Loucy (cell line): ENCODE results near the gene SERPINB7.
A peak's percentile ranks its signal among the peaks of the same experiment; 100 is the strongest.

ENCODE experiments used
- H2AFZ ChIP-seq: fragments of 200-600 bp; sonication (generic); 2 replicates; pipeline ENCODE4 v1.6.0; 2016; ENCODE audit warnings: antibody characterized with exemption, mild to moderate bottlenecking, low read length, moderate library complexity
- H3F3A ChIP-seq: fragments of 200-600 bp; 2 replicates; pipeline ENCODE4 v1.6.0; 2016; ENCODE audit warnings: antibody characterized with exemption, low read depth, mild to moderate bottlenecking
- H3K27me3 ChIP-seq: fragments of 200-600 bp; sonication (generic); 2 replicates; pipeline ENCODE4 v1.6.1; 2014; ENCODE audit warnings: low read length, mild to moderate bottlenecking; ENCODE audit not compliant: insufficient read depth, poor library complexity, severe bottlenecking
- H3K36me3 ChIP-seq: fragments of 200-600 bp; sonication (generic); 2 replicates; pipeline ENCODE4 v1.6.1; 2016; ENCODE audit warnings: low read length; ENCODE audit not compliant: insufficient read depth
- H3K4me1 ChIP-seq: fragments of 200-600 bp; sonication (generic); 2 replicates; pipeline ENCODE4 v1.5.1; 2014; ENCODE audit warnings: low read length, mild to moderate bottlenecking; ENCODE audit not compliant: insufficient read depth, poor library complexity, severe bottlenecking
- H3K4me2 ChIP-seq: fragments of 200-600 bp; sonication (generic); 2 replicates; pipeline ENCODE4 v1.6.0; 2014; ENCODE audit warnings: antibody characterized with exemption, low read length, low read depth, mild to moderate bottlenecking; ENCODE audit not compliant: poor library complexity, severe bottlenecking
- H3K4me3 ChIP-seq: fragments of 200-600 bp; sonication (generic); 2 replicates; pipeline ENCODE4 v1.5.1; 2014; ENCODE audit warnings: low read length, mild to moderate bottlenecking, mixed read lengths; ENCODE audit not compliant: poor library complexity, severe bottlenecking
- H3K79me2 ChIP-seq: fragments of 200-600 bp; sonication (generic); 2 replicates; pipeline ENCODE4 v1.6.1; 2014; ENCODE audit warnings: low read length; ENCODE audit not compliant: insufficient read depth
- H3K9ac ChIP-seq: fragments of 200-600 bp; sonication (generic); 2 replicates; pipeline ENCODE4 v1.6.0; 2014; ENCODE audit warnings: mild to moderate bottlenecking, low read depth, low read length, moderate library complexity; ENCODE audit not compliant: poor library complexity, severe bottlenecking
- H3K9me2 ChIP-seq: fragments of 200-600 bp; sonication (generic); replicated peaks from 2 replicates; pipeline ENCODE4 v1.6.1; 2016; ENCODE audit warnings: low read depth, low read length, mixed read lengths
- H3K9me3 ChIP-seq: fragments of 200-600 bp; sonication (generic); 2 replicates; pipeline ENCODE4 v1.6.1; 2014; ENCODE audit warnings: mild to moderate bottlenecking, antibody characterized with exemption, low read length, low read depth; ENCODE audit not compliant: insufficient read depth
- H4K20me1 ChIP-seq: fragments of 200-600 bp; sonication (generic); 2 replicates; pipeline ENCODE4 v1.6.0; 2014; ENCODE audit warnings: antibody characterized with exemption, low read length, mild to moderate bottlenecking; ENCODE audit not compliant: insufficient read depth, poor library complexity, severe bottlenecking
- CTCF ChIP-seq: fragments of 200-600 bp; sonication (generic); conservative IDR thresholded peaks from 2 replicates; pipeline ENCODE4 v1.5.1; 2014; ENCODE audit warnings: mild to moderate bottlenecking, antibody characterized with exemption, low read length
- EZH2phosphoT487 ChIP-seq: fragments of 200-600 bp; IDR thresholded peaks from 2 replicates; pipeline ENCODE4 v1.6.1; 2018; ENCODE audit warnings: antibody characterized with exemption, mild to moderate bottlenecking, moderate library complexity, borderline replicate concordance

Gene SERPINB7

GRCh38 chr18:63788447-63789096 is 13.4 kb downstream of the SERPINB7 start:
- Histone ChIP-seq H3K4me2 (no peak overlapping the region), H3K36me3 (no peaks in the 10 kb centered on the region), H3K9me3 (no peaks in the 10 kb centered on the region), H2AFZ (peak overlapping the region; percentile 74), H3K4me3 (no peak overlapping the region), H4K20me1 (no peaks in the 10 kb centered on the region), H3K9me2 (no peaks in the 10 kb centered on the region), H3K79me2 (no peaks in the 10 kb centered on the region), H3K27me3 (no peaks in the 10 kb centered on the region), H3K9ac (no peak overlapping the region), H3K4me1 (no peaks in the 10 kb centered on the region), H3F3A (no peaks in the 10 kb centered on the region)
- TF ChIP-seq EZH2phosphoT487: no peak
- no peak for TF ChIP-seq CTCF

- TF ChIP-seq EZH2phosphoT487 (no peak), CTCF (no peak)
- Histone ChIP-seq H3K4me3 (no peak overlapping the region), H3K79me2 (no peaks in the 10 kb centered on the region), H3K9me3 (no peaks in the 10 kb centered on the region), H2AFZ (no peak overlapping the region), H3K9me2 (no peaks in the 10 kb centered on the region), H3F3A (no peaks in the 10 kb centered on the region), H3K9ac (no peak overlapping the region), H3K4me1 (no peaks in the 10 kb centered on the region), H3K36me3 (no peaks in the 10 kb centered on the region), H4K20me1 (no peaks in the 10 kb centered on the region), H3K27me3 (no peaks in the 10 kb centered on the region), H3K4me2 (no peak overlapping the region)
Measured at GRCh38 chr18:63789327-63789726, 14.1 kb downstream of the SERPINB7 start.

- no peak overlapping the region for H3K4me3 ChIP-seq
- no peaks in the 10 kb centered on the region for H3K79me2 ChIP-seq
- H3K9me2 ChIP-seq: no peaks in the 10 kb centered on the region
- H3K9me3 ChIP-seq: no peaks in the 10 kb centered on the region
- no peaks in the 10 kb centered on the region for H3K36me3 ChIP-seq
- TF ChIP-seq CTCF (no peak), EZH2phosphoT487 (no peak)
- H3K27me3 ChIP-seq: no peaks in the 10 kb centered on the region
- no peak overlapping the region for H2AFZ ChIP-seq
- H3K9ac ChIP-seq: no peak overlapping the region
- H4K20me1 ChIP-seq: no peaks in the 10 kb centered on the region
- H3K4me2 ChIP-seq: no peak overlapping the region
- H3K4me1 ChIP-seq: no peaks in the 10 kb centered on the region
- no peaks in the 10 kb centered on the region for H3F3A ChIP-seq
Measured at GRCh38 chr18:63795606-63796005, 20.4 kb downstream of the SERPINB7 start.
